Activated CD8-positive, alpha-beta memory T cell treated with anti-CD3 and anti-CD28 coated beads, Interleukin-2, amount 10 ng/mL, durations not matched to agents 7 days and 5 days (primary cell): ENCODE measurements around the gene SOCS3. TPM values are rescaled to one million over a fixed set of nuclear protein-coding genes. Genes with fewer than 3 reads are reported as not detected.
"Not testable (repeated sequence)": the region's sequence is repeated elsewhere in the genome, so short reads cannot be mapped to it uniquely, and the experiment has no call there.

Source experiments
- ATAC-seq: fragments of 150-1000 bp; cut with Tn5 transposase; one replicate; pipeline ENCODE4 v1.10.0; 2021; ENCODE audit warnings: moderate library complexity
- CTCF ChIA-PET: fragments of 350-600 bp; sonication (Branson Sonifier 250); formaldehyde crosslinking; loops from one replicate; lab custom pipeline; 2021; ENCODE audit warnings: antibody characterized with exemption; lab: Charles Lee
- DNase-seq: peaks from one replicate; pipeline ENCODE4 v3.0.0-alpha.2; 2020
- H3K27ac Mint-ChIP-seq: one replicate; pipeline ENCODE4 v1.8.0; 2021; ENCODE audit warnings: mild to moderate bottlenecking, mixed read lengths
- H3K27me3 Mint-ChIP-seq: one replicate; pipeline ENCODE4 v1.8.0; 2021; ENCODE audit warnings: mixed read lengths
- H3K36me3 Mint-ChIP-seq: one replicate; pipeline ENCODE4 v1.8.0; 2021; ENCODE audit warnings: mild to moderate bottlenecking, mixed read lengths
- H3K4me1 Mint-ChIP-seq: one replicate; pipeline ENCODE4 v1.8.0; 2021; ENCODE audit warnings: mixed read lengths
- H3K4me3 Mint-ChIP-seq: one replicate; pipeline ENCODE4 v1.8.0; 2021; ENCODE audit warnings: mild to moderate bottlenecking, moderate library complexity, mixed read lengths
- H3K9me3 Mint-ChIP-seq: one replicate; pipeline ENCODE4 v1.8.0; 2022; ENCODE audit warnings: low read depth, mixed read lengths
- total RNA-seq, 2 experiments: library from RNA; stranded (reverse); gene quantifications; one replicate each; pipeline ENCODE4 v1.2.3, GENCODE V29; 2021

Gene SOCS3
- total RNA-seq, 2 experiments from 2014 or later: 9.9 to 21.3 TPM

GRCh38 chr17:78340183-78340955 is 19.5 kb downstream of the SOCS3 start:
- CTCF ChIA-PET: interaction anchor here (1.5 to 1.7 kb wide), 4 partner anchors 16 to 81 kb away, joined by 3 to 5 read pairs (median 4); no protein-coding TSS in a partner anchor
- H3K4me1 Mint-ChIP-seq: peaks cover 25% of the 10 kb centered on the region
- H3K27me3 Mint-ChIP-seq: peaks cover 22% of the 10 kb centered on the region
- H3K36me3 Mint-ChIP-seq: no peaks in the 10 kb centered on the region
- H3K4me3 Mint-ChIP-seq: peak overlapping the region; percentile 6
- DNase-seq (no peak), ATAC-seq (no peak)
- H3K27ac Mint-ChIP-seq: no peak overlapping the region
- H3K9me3 Mint-ChIP-seq: no peaks in the 10 kb centered on the region

- Mint-ChIP-seq H3K4me3 (no peak overlapping the region), H3K4me1 (peaks cover 18% of the 10 kb centered on the region), H3K27me3 (peaks cover 30% of the 10 kb centered on the region), H3K36me3 (no peaks in the 10 kb centered on the region), H3K27ac (no peak overlapping the region), H3K9me3 (no peaks in the 10 kb centered on the region)
- ATAC-seq (no peak), DNase-seq (no peak)
- CTCF ChIA-PET: interaction anchor here (1.0 to 1.7 kb wide), 5 partner anchors 10 to 83 kb away, joined by 3 to 5 read pairs (median 4); no protein-coding TSS in a partner anchor
Measured at GRCh38 chr17:78338486-78339259, 21.2 kb downstream of the SOCS3 start.

GRCh38 chr17:78337244-78338109 is 22.4 kb downstream of the SOCS3 start:
- H3K36me3 Mint-ChIP-seq: no peaks in the 10 kb centered on the region
- peaks cover 16% of the 10 kb centered on the region for H3K4me1 Mint-ChIP-seq
- peaks cover 30% of the 10 kb centered on the region for H3K27me3 Mint-ChIP-seq
- CTCF ChIA-PET: interaction anchor here (1.2 kb wide), 1 partner anchor 9 kb away, joined by 3 read pairs; no protein-coding TSS in a partner anchor
- no peaks in the 10 kb centered on the region for H3K9me3 Mint-ChIP-seq
- ATAC-seq: no peak
- DNase-seq: no peak
- no peak overlapping the region for H3K4me3 Mint-ChIP-seq
- no peak overlapping the region for H3K27ac Mint-ChIP-seq

DNA sequence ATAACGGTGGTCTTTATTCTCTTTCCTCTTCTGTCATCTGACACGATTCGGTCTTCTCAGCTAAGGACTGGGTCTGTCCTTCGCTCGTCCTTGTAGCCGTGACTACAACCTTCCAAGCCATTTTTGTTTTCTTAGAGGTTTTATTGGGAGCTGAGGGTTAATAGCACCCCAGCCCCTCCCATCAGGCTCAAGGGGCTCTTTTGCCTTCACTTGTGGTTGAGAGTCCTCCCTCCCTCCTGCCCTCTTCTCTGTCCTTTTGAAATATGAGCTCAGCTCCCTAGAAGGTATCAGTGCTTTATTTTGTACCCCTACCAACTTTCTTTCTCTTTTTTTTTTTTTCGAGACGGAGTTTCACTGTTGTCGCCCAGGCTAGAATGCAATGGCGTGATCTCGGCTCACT is 24.7 kb downstream of the SOCS3 start:
- peaks cover 16% of the 10 kb centered on the region for H3K4me1 Mint-ChIP-seq
- H3K27me3 Mint-ChIP-seq: peaks cover 23% of the 10 kb centered on the region
- ATAC-seq (no peak), DNase-seq (no peak)
- H3K9me3 Mint-ChIP-seq: no peaks in the 10 kb centered on the region
- no peaks in the 10 kb centered on the region for H3K36me3 Mint-ChIP-seq
- H3K4me3 Mint-ChIP-seq: no peak overlapping the region
- no peak overlapping the region for H3K27ac Mint-ChIP-seq
- CTCF ChIA-PET: interaction anchor here (1.9 kb wide), 1 partner anchor 9 kb away, joined by 6 read pairs; no protein-coding TSS in a partner anchor

- Mint-ChIP-seq H3K36me3 (no peaks in the 10 kb centered on the region), H3K9me3 (no peaks in the 10 kb centered on the region), H3K4me3 (no peak overlapping the region), H3K27me3 (peaks cover 15% of the 10 kb centered on the region), H3K27ac (peak overlapping the region; percentile 76), H3K4me1 (peaks cover 30% of the 10 kb centered on the region)
- DNase-seq (no peak), ATAC-seq (peak; percentile 26)
- CTCF ChIA-PET: no interaction called here
Measured at GRCh38 chr17:78332991-78333390, 26.9 kb downstream of the SOCS3 start.

GRCh38 chr17:78331355-78331754 is 28.5 kb downstream of the SOCS3 start:
- not testable (repeated sequence) for DNase-seq, H3K4me3 Mint-ChIP-seq, H3K36me3 Mint-ChIP-seq, H3K9me3 Mint-ChIP-seq, H3K27ac Mint-ChIP-seq, H3K27me3 Mint-ChIP-seq, ATAC-seq
- peaks cover 30% of the 10 kb centered on the region for H3K4me1 Mint-ChIP-seq
- CTCF ChIA-PET: interaction anchor here (0.7 kb wide), 1 partner anchor 26 kb away, joined by 3 read pairs; no protein-coding TSS in a partner anchor

GRCh38 chr17:78330570-78331224 is 29.2 kb downstream of the SOCS3 start:
- Mint-ChIP-seq H3K27me3 (peaks cover 8% of the 10 kb centered on the region), H3K4me1 (peaks cover 30% of the 10 kb centered on the region), H3K27ac (peak overlapping the region; percentile 40), H3K4me3 (no peak overlapping the region), H3K36me3 (no peaks in the 10 kb centered on the region), H3K9me3 (no peaks in the 10 kb centered on the region)
- no peak for DNase-seq
- no peak for ATAC-seq
- CTCF ChIA-PET: interaction anchor here (1.8 kb wide), 1 partner anchor 13 kb away, joined by 8 read pairs; no protein-coding TSS in a partner anchor

- Mint-ChIP-seq H3K27me3 (peaks cover 7% of the 10 kb centered on the region), H3K9me3 (no peaks in the 10 kb centered on the region), H3K4me3 (no peak overlapping the region), H3K27ac (peak overlapping the region; percentile 52), H3K36me3 (no peaks in the 10 kb centered on the region), H3K4me1 (peaks cover 35% of the 10 kb centered on the region)
- ATAC-seq (peak; percentile 71), DNase-seq (peak; percentile 81)
- CTCF ChIA-PET: interaction anchor here (1.1 to 1.8 kb wide), 4 partner anchors 8 to 31 kb away, joined by 3 to 8 read pairs (median 4); no protein-coding TSS in a partner anchor
Measured at GRCh38 chr17:78329263-78330059, 30.4 kb downstream of the SOCS3 start.

DNA sequence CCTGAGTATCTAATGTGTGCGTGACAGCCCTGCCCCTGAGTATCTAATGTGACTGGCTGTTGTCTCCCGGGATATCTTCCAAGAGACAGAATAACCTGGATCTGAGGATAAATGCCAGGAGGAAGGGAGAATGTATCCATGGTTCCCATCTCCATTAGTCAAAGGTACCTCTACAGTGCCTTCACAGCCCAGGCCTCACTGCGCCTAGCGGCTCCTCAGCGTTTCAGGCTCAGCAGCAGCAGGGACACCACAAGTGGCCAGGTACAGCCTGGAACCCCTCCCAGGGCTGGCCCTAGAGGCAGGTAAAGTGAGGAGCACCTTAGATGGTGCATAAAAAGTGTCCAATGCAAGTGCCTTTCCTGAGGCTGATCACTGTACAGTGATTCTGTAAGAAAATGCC is 32.0 kb downstream of the SOCS3 start:
- H3K27me3 Mint-ChIP-seq: peaks cover 9% of the 10 kb centered on the region
- no peaks in the 10 kb centered on the region for H3K9me3 Mint-ChIP-seq
- CTCF ChIA-PET: no interaction called here
- H3K36me3 Mint-ChIP-seq: no peaks in the 10 kb centered on the region
- no peak overlapping the region for H3K27ac Mint-ChIP-seq
- H3K4me3 Mint-ChIP-seq: no peak overlapping the region
- DNase-seq (no peak), ATAC-seq (no peak)
- H3K4me1 Mint-ChIP-seq: peaks cover 29% of the 10 kb centered on the region

DNA sequence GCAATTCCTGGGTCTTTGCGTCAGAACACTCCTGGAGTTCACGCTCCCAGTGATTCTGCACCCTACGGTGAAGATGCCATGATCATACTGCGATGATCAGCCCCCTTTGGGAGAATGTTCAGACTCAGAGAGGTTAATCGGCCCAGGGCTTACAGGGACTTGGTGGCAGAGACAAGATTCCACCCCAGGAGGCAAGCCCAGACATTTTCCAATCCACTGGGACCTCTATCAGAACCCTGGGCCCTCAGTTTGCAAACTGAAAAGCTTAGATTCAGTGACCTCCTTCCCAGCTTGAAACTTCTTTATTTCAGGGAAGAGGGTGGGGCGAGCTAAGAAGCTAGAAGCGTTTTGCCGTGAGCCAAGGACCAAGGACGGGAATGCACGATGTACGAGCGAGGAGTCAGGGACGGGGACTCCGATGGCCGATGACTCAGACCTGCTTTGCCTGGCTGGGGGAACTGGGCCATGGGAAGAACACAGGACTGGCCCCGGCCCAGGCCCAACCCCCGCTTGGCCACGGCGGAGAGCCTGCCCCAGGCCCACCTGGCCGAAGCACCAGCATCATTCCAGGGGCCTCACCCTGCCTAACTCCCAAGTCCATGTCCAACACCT is 34.7 kb downstream of the SOCS3 start:
- no peak for DNase-seq
- no peak for ATAC-seq
- Mint-ChIP-seq H3K27ac (no peak overlapping the region), H3K4me3 (no peak overlapping the region), H3K9me3 (no peaks in the 10 kb centered on the region), H3K4me1 (peaks cover 22% of the 10 kb centered on the region), H3K27me3 (peaks cover 9% of the 10 kb centered on the region), H3K36me3 (no peaks in the 10 kb centered on the region)
- CTCF ChIA-PET: interaction anchor here (1.1 to 1.6 kb wide), 2 partner anchors 19 to 36 kb away, joined by 3 read pairs; no protein-coding TSS in a partner anchor

- Mint-ChIP-seq H3K27ac (no peak overlapping the region), H3K36me3 (no peaks in the 10 kb centered on the region), H3K4me1 (peaks cover 18% of the 10 kb centered on the region), H3K9me3 (no peaks in the 10 kb centered on the region), H3K27me3 (peaks cover 9% of the 10 kb centered on the region), H3K4me3 (no peak overlapping the region)
- DNase-seq: no peak
- ATAC-seq: peak; percentile 16
- CTCF ChIA-PET: interaction anchor here (1.1 to 1.6 kb wide), 3 partner anchors 19 to 36 kb away, joined by 3 read pairs; no protein-coding TSS in a partner anchor
Measured at GRCh38 chr17:78324391-78325075, 35.3 kb downstream of the SOCS3 start.
